IPS-18a (cell line): ENCODE results near the gene MALRD1.
"Not testable (repeated sequence)": the region's sequence is repeated elsewhere in the genome, so short reads cannot be mapped to it uniquely, and the experiment has no call there.

ENCODE experiments used
- H3K27ac ChIP-seq: one replicate; pipeline ENCODE4 v1.5.1; 2013; ENCODE audit warnings: low read length
- H3K27me3 ChIP-seq: one replicate; pipeline ENCODE4 v1.6.1; 2013; ENCODE audit warnings: mild to moderate bottlenecking, low read length; ENCODE audit not compliant: control insufficient read depth, insufficient read depth
- H3K36me3 ChIP-seq: one replicate; pipeline ENCODE4 v1.6.1; 2013; ENCODE audit warnings: low read depth, low read length; ENCODE audit not compliant: control insufficient read depth
- H3K4me1 ChIP-seq: one replicate; pipeline ENCODE4 v1.6.1; 2013; ENCODE audit warnings: low read depth, low read length; ENCODE audit not compliant: control insufficient read depth
- H3K4me3 ChIP-seq: one replicate; pipeline ENCODE4 v1.5.1; 2013; ENCODE audit warnings: low read length
- H3K9ac ChIP-seq: one replicate; pipeline ENCODE4 v1.6.1; 2013; ENCODE audit warnings: mild to moderate bottlenecking, low read length, moderate library complexity
- H3K9me3 ChIP-seq: one replicate; pipeline ENCODE4 v1.6.1; 2013; ENCODE audit warnings: low read depth, low read length; ENCODE audit not compliant: control insufficient read depth

The MALRD1 gene

GRCh38 chr10:19767876-19768275 lies 719.3 kb downstream of the MALRD1 start:
- no peak overlapping the region for H3K9ac ChIP-seq
- H3K4me3 ChIP-seq, result no peak overlapping the region
- no peaks in the 10 kb centered on the region for H3K36me3 ChIP-seq
- no peaks in the 10 kb centered on the region for H3K9me3 ChIP-seq
- H3K27ac ChIP-seq, result no peak overlapping the region
- H3K27me3 ChIP-seq, result no peaks in the 10 kb centered on the region
- peaks cover 7% of the 10 kb centered on the region for H3K4me1 ChIP-seq

DNA sequence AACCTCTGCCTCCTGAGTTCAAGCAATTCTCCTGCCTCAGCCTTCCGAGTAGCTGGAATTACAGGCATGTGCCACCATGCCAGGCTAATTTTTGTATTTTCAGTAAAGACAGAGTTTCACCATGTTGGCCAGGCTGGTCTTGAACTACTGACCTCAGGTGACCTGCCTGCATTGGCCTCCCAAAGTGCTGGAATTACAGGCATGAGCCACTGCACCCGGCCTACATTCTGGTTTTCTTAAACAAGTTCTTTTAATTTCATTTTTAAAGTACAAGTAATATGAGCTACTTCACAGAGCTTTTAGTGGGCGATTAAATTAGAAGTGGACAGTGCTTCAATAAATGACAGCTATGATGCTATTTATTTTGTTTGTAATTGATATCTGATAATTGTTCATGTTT lies 721.2 kb downstream of the MALRD1 start:
- H3K9me3 ChIP-seq, H3K36me3 ChIP-seq, H3K27ac ChIP-seq, H3K4me3 ChIP-seq, H3K9ac ChIP-seq, H3K4me1 ChIP-seq, H3K27me3 ChIP-seq: not testable (repeated sequence)

- H3K4me3 ChIP-seq, result no peak overlapping the region
- H3K27ac ChIP-seq, result no peak overlapping the region
- H3K36me3 ChIP-seq, result no peaks in the 10 kb centered on the region
- H3K9me3 ChIP-seq, result no peaks in the 10 kb centered on the region
- no peak overlapping the region for H3K9ac ChIP-seq
- no peaks in the 10 kb centered on the region for H3K27me3 ChIP-seq
- H3K4me1 ChIP-seq, result peaks cover 2% of the 10 kb centered on the region
Observed at GRCh38 chr10:19772972-19773371, 724.4 kb downstream of the MALRD1 start.

- Histone ChIP-seq H3K4me1 (no peaks in the 10 kb centered on the region), H3K36me3 (no peaks in the 10 kb centered on the region), H3K9ac (no peak overlapping the region), H3K27ac (no peak overlapping the region), H3K4me3 (no peak overlapping the region), H3K9me3 (no peaks in the 10 kb centered on the region), H3K27me3 (no peaks in the 10 kb centered on the region)
Observed at GRCh38 chr10:19775296-19775695, 726.7 kb downstream of the MALRD1 start.

GRCh38 chr10:19777806-19778205 lies 729.2 kb downstream of the MALRD1 start:
- H3K27me3 ChIP-seq, result no peaks in the 10 kb centered on the region
- no peak overlapping the region for H3K4me3 ChIP-seq
- no peaks in the 10 kb centered on the region for H3K4me1 ChIP-seq
- H3K27ac ChIP-seq, result no peak overlapping the region
- no peaks in the 10 kb centered on the region for H3K36me3 ChIP-seq
- H3K9me3 ChIP-seq, result no peaks in the 10 kb centered on the region
- no peak overlapping the region for H3K9ac ChIP-seq

- Histone ChIP-seq H3K27ac (no peak overlapping the region), H3K27me3 (no peaks in the 10 kb centered on the region), H3K36me3 (no peaks in the 10 kb centered on the region), H3K9ac (no peak overlapping the region), H3K4me3 (no peak overlapping the region), H3K4me1 (peaks cover 5% of the 10 kb centered on the region), H3K9me3 (no peaks in the 10 kb centered on the region)
Observed at GRCh38 chr10:19778996-19779395, 730.4 kb downstream of the MALRD1 start.

GRCh38 chr10:19782430-19783089 lies 734.0 kb downstream of the MALRD1 start:
- no peaks in the 10 kb centered on the region for H3K9me3 ChIP-seq
- peaks cover 5% of the 10 kb centered on the region for H3K4me1 ChIP-seq
- no peaks in the 10 kb centered on the region for H3K36me3 ChIP-seq
- no peak overlapping the region for H3K27ac ChIP-seq
- H3K27me3 ChIP-seq, result no peaks in the 10 kb centered on the region
- H3K9ac ChIP-seq, result no peak overlapping the region
- no peak overlapping the region for H3K4me3 ChIP-seq

DNA sequence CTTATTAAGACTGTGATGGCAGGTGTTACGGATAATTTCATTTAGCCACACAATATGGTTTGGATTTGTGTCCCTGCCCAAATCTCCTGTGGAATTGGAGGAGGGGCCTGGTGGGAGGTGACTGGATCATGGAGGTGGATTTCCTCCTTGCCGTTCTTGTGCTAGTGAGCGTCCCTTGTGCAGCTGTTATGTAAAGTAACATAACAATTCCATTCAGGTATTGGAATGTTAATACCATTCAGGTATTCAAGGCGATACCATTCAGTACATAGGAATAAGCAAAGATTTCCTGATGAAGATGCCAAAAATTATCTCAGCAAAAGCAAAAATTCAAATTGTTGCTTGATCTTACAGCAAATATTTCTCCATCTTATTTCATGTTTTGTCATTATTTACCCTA lies 735.1 kb downstream of the MALRD1 start:
- Histone ChIP-seq H3K4me1 (peaks cover 11% of the 10 kb centered on the region), H3K27ac (no peak overlapping the region), H3K27me3 (no peaks in the 10 kb centered on the region), H3K4me3 (no peak overlapping the region), H3K9me3 (no peaks in the 10 kb centered on the region), H3K36me3 (no peaks in the 10 kb centered on the region), H3K9ac (no peak overlapping the region)
